MM.1S (cell line): ENCODE measurements around the gene RAPGEF2.

ENCODE experiments used
- DNase-seq: peaks from one replicate; pipeline ENCODE4 v3.0.0-alpha.2; 2015
- H2AFZ ChIP-seq: fragments of 300-600 bp; sonication (generic); 2 replicates; pipeline ENCODE4 v1.6.0; 2016; ENCODE audit warnings: antibody characterized with exemption, low read length
- H3F3A ChIP-seq: fragments of 300-600 bp; sonication (generic); 2 replicates; pipeline ENCODE4 v1.6.1; 2016; ENCODE audit warnings: mild to moderate bottlenecking, antibody characterized with exemption, low read length, moderate library complexity, mixed read lengths; ENCODE audit not compliant: insufficient read depth
- H3K27ac ChIP-seq: fragments of 300-600 bp; sonication (generic); 2 replicates; pipeline ENCODE4 v1.5.1; 2016; ENCODE audit warnings: mild to moderate bottlenecking, low read length
- H3K27me3 ChIP-seq: fragments of 300-600 bp; sonication (generic); replicated peaks from 2 replicates; pipeline ENCODE4 v1.6.0; 2016; ENCODE audit warnings: low read length; ENCODE audit not compliant: insufficient read depth
- H3K36me3 ChIP-seq: fragments of 300-600 bp; sonication (generic); replicated peaks from 2 replicates; pipeline ENCODE4 v1.6.1; 2016; ENCODE audit warnings: mild to moderate bottlenecking, low read length, mixed read lengths; ENCODE audit not compliant: insufficient read depth
- H3K4me1 ChIP-seq: fragments of 300-600 bp; sonication (generic); 2 replicates; pipeline ENCODE4 v1.6.1; 2016; ENCODE audit warnings: low read length, mixed read lengths
- H3K4me2 ChIP-seq: fragments of 300-600 bp; sonication (generic); 2 replicates; pipeline ENCODE4 v1.6.0; 2016; ENCODE audit warnings: low read depth, low read length
- H3K4me3 ChIP-seq: fragments of 300-600 bp; sonication (generic); 2 replicates; pipeline ENCODE4 v1.5.1; 2016; ENCODE audit warnings: low read length, mixed read lengths
- H3K79me2 ChIP-seq: fragments of 300-600 bp; sonication (generic); 2 replicates; pipeline ENCODE4 v1.6.1; 2016; ENCODE audit warnings: mixed run types, low read length, mixed read lengths
- H3K9ac ChIP-seq: fragments of 300-600 bp; sonication (generic); 2 replicates; pipeline ENCODE4 v1.6.1; 2016; ENCODE audit warnings: low read length, mixed read lengths
- H3K9me2 ChIP-seq: fragments of 300-600 bp; sonication (generic); replicated peaks from 2 replicates; pipeline ENCODE4 v1.6.1; 2016; ENCODE audit warnings: mild to moderate bottlenecking, low read length, mixed read lengths; ENCODE audit not compliant: insufficient read depth
- H3K9me3 ChIP-seq: fragments of 300-600 bp; sonication (generic); replicated peaks from 2 replicates; pipeline ENCODE4 v1.6.1; 2016; ENCODE audit warnings: mild to moderate bottlenecking, low read length, mixed read lengths; ENCODE audit not compliant: insufficient read depth
- H4K20me1 ChIP-seq: fragments of 300-600 bp; sonication (generic); 2 replicates; pipeline ENCODE4 v1.6.1; 2016; ENCODE audit warnings: mild to moderate bottlenecking, low read length, moderate library complexity, mixed read lengths; ENCODE audit not compliant: insufficient read depth
- EZH2 ChIP-seq: fragments of 300-600 bp; sonication (generic); optimal IDR thresholded peaks from 2 replicates; pipeline ENCODE3; 2017; ENCODE audit warnings: low read depth, mild to moderate bottlenecking, antibody characterized with exemption, low read length, mixed read lengths
- EZH2phosphoT487 ChIP-seq: fragments of 300-600 bp; sonication (generic); IDR thresholded peaks from 2 replicates; pipeline ENCODE4 v1.6.1; 2018; ENCODE audit warnings: antibody characterized with exemption, low read length
- TF ChIP-seq, protein P1 (sequence below): fragments of 300-600 bp; sonication (generic); IDR thresholded peaks from 2 replicates; pipeline ENCODE4 v1.5.1; 2016; ENCODE audit warnings: antibody characterized with exemption, low read length, mixed read lengths

RAPGEF2 gene

DNA sequence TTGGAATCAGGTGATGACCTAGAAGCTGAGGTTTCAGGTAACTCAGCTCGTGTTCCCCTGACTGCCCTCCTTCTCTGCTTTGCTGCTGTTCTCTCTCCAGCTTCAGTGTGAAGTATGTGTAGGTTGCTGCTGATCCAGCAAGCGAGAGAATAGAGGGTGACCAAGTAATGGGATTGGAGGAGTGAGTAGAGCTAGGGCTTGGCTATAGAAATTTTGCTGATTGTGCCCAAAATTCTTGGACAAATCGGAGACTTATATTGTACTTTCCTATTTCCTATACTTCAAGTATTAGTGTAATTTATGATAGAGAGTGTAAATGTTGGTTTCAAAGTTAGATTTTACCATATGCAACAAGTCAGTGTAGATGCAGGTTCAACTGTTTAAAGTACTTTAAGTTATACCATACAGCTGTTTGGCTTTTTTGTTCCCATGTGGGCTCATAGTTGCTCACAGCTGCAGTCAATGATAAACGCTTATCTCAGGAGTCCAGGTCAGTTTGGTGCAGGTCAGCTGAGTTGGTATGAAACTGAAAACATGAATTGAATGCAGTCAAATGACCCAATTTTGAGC, 48.0 kb downstream of the RAPGEF2 start:
- peaks cover 19% of the 10 kb centered on the region for H3K4me1 ChIP-seq
- H3K9me2 ChIP-seq, result no peaks in the 10 kb centered on the region
- H3F3A ChIP-seq, result no peaks in the 10 kb centered on the region
- H3K27me3 ChIP-seq, result no peaks in the 10 kb centered on the region
- H3K4me2 ChIP-seq, result peak overlapping the region; percentile 30; the same call in 1 of the 2 replicates
- DNase-seq, result peak; percentile 59
- TF ChIP-seq EZH2phosphoT487 (no peak), EZH2 (no peak)
- TF ChIP-seq, protein P1, sequence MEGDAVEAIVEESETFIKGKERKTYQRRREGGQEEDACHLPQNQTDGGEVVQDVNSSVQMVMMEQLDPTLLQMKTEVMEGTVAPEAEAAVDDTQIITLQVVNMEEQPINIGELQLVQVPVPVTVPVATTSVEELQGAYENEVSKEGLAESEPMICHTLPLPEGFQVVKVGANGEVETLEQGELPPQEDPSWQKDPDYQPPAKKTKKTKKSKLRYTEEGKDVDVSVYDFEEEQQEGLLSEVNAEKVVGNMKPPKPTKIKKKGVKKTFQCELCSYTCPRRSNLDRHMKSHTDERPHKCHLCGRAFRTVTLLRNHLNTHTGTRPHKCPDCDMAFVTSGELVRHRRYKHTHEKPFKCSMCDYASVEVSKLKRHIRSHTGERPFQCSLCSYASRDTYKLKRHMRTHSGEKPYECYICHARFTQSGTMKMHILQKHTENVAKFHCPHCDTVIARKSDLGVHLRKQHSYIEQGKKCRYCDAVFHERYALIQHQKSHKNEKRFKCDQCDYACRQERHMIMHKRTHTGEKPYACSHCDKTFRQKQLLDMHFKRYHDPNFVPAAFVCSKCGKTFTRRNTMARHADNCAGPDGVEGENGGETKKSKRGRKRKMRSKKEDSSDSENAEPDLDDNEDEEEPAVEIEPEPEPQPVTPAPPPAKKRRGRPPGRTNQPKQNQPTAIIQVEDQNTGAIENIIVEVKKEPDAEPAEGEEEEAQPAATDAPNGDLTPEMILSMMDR, result no peak
- no peak overlapping the region for H3K9ac ChIP-seq
- no peaks in the 10 kb centered on the region for H3K9me3 ChIP-seq
- no peaks in the 10 kb centered on the region for H4K20me1 ChIP-seq
- H3K27ac ChIP-seq, result peak overlapping the region; percentile 33; the same call in 1 of the 2 replicates
- H2AFZ ChIP-seq, result no peak overlapping the region
- no peaks in the 10 kb centered on the region for H3K36me3 ChIP-seq
- H3K4me3 ChIP-seq, result no peak overlapping the region
- peaks cover 30% of the 10 kb centered on the region for H3K79me2 ChIP-seq

DNA sequence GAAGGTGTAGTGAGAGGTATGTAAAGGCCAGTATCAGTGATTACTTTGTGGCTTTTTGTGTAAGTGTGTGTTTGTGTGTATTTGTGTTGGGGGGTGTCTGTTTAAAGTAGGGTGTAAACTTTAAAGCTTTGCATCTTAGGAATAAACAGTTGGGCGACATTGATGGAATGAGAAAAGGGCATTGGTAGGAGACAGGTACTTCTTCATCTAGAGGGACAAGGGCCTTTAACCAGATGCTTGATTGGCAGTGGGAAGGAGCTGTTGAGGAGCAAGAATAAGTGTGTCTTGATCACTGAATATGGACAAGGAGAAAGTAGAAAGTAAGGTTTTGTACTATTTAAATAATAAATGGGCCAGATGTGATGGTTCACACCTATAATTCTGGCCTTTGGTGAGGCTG, 48.8 kb downstream of the RAPGEF2 start:
- Histone ChIP-seq H3F3A (no peaks in the 10 kb centered on the region), H3K9ac (no peak overlapping the region), H3K27ac (no peak overlapping the region), H3K4me1 (peaks cover 19% of the 10 kb centered on the region), H2AFZ (no peak overlapping the region), H3K9me3 (no peaks in the 10 kb centered on the region), H4K20me1 (no peaks in the 10 kb centered on the region), H3K4me2 (peak overlapping the region; percentile 30; the same call in 1 of the 2 replicates), H3K36me3 (no peaks in the 10 kb centered on the region), H3K27me3 (no peaks in the 10 kb centered on the region), H3K4me3 (no peak overlapping the region), H3K79me2 (peaks cover 30% of the 10 kb centered on the region), H3K9me2 (no peaks in the 10 kb centered on the region)
- DNase-seq, result no peak
- TF ChIP-seq EZH2 (no peak), EZH2phosphoT487 (no peak)
- TF ChIP-seq, protein P1, result no peak

DNA sequence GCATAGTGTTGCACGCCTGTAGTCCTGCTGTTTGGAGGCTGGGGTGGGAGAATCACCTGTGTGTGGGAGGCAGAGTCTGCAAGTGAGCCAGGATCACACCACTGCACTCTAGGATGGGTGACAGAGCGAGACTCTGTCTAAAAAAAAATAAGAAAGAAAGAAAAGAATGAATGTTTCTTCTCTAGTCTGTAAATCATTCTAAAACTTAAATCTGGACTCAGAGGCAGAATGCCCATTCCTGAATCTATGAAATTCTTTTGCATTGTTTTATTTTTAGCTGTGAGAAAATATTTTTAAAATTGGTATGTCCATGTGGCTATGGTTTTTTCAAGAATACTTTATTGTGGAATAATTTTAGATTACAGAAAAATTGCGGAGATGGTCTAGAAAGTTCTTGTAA, 49.3 kb downstream of the RAPGEF2 start:
- Histone ChIP-seq H3F3A (no peaks in the 10 kb centered on the region), H3K4me3 (no peak overlapping the region), H3K27me3 (no peaks in the 10 kb centered on the region), H3K27ac (no peak overlapping the region), H3K4me2 (no peak overlapping the region), H4K20me1 (no peaks in the 10 kb centered on the region), H3K9ac (no peak overlapping the region), H3K4me1 (peaks cover 19% of the 10 kb centered on the region), H3K79me2 (peaks cover 34% of the 10 kb centered on the region), H3K36me3 (no peaks in the 10 kb centered on the region), H3K9me2 (no peaks in the 10 kb centered on the region), H3K9me3 (no peaks in the 10 kb centered on the region), H2AFZ (no peak overlapping the region)
- DNase-seq, result no peak
- TF ChIP-seq EZH2phosphoT487 (no peak), EZH2 (no peak)
- TF ChIP-seq, protein P1, result no peak
